Measurements from ENCODE around the gene SLC15A4.
A peak's percentile ranks its signal among the peaks of the same experiment; 100 is the strongest.
"Not testable (repeated sequence)": the region's sequence is repeated elsewhere in the genome, so short reads cannot be mapped to it uniquely, and the experiment has no call there.

The SLC15A4 gene

DNA sequence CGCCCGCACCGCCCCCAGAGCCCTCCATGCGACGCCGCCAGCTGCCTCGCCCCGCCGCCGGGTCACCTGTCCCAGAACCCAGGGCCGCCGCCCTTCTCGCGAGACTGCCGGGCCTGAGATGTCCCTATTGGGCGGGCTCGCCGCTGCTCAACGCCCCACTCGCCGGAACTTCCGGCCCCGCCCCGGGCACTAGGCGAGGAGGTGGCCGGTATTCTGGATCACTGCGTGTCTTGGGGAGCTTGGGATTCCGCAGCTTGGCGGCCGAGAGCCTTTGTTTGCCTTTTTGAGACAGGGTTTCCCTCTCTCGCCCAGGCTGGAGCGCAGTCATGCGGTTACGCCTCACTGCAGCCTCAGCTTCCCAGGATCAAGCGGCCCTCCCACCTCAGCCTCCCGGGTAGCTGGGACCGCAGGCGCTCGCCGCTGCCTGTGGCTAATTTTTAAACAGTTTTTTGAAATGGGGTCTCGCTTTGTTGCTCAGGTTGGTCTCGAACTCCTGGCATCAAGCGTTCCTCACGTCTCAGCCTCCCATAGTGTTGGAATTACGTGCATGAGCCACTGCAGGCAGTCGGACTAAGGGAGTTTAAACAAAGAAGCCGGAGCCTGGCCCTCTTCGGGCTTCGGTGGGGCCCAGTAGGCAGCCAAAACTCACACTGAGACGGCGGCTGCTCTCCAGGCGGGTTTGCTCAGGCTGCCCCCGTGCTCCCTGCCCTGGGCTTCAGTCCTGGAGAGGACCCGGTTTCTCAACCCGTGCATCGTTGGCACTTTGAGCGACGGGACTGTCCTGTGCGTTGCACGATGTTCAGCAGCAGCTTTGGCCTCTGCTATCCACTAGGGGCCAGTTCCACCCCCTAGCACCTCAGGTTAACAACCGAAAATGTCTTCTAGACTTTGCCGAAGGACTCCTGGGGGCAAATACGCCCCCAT is at the start of gene SLC15A4:
Gene SLC15A4, minus strand, starts transcription at position 43 of the 924 bp plus-strand sequence. Its CDS starts 15 bp downstream, at position 28.
- DNase-seq, result peak; percentile 92 to 93

DNA sequence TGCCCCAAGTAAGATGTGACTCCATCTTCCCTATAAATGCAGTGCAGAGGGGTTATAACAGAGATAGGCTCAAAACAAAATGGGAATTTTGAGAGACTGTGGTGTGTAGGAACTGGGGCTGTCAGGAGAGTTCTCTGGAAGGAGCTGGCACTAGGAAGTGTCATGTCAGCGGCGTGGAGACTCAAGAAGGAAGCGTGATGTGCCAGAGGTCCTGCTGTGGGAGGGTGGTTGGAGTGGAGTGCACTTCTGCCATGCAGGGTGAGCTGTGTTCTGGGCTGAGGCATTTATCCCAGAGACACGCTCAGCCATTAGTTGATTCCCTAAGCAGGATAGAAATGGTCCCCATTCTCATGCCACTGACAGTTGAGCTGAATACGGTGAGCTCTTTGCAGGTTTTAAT is 48.5 kb upstream of the SLC15A4 start:
- DNase-seq, result no peak

DNA sequence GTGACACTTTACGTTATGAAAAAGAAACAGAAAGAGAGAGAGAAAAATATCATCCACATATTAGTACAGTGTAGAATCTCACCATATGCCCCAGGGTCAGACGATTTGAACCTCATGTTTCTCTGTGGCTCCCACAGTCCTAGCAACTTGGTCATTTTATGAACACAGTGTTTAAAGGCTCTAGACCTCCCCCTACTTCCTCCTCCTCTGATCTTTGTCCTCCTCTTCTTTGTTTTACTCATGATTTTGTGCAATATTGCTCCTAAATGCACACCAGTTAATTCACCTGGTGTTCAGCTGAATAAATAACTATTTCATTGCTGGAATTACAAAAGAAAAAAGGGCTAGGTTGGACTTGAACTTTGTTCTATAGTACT is 47.7 kb upstream of the SLC15A4 start:
- DNase-seq, result no peak

DNA sequence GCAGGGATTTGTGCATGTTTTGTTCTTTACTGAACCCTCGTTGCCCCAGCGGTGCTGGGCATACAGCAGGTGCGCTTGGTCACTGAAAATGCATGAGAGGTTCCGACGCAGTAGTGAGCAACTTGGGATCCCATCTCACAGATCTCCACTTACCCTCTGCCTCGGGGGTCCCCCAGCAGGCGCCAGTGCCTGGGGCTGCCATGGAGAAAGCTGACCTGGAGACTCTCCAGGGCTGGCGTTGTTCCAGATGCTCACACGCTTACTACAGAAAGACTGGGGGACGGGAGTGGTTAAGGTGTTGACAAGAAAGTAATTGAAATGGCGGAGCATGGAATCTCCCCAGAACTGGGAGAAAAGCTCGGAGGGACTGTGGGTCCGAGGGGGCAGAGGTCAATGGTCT is 43.7 kb upstream of the SLC15A4 start:
- DNase-seq, result no peak

DNA sequence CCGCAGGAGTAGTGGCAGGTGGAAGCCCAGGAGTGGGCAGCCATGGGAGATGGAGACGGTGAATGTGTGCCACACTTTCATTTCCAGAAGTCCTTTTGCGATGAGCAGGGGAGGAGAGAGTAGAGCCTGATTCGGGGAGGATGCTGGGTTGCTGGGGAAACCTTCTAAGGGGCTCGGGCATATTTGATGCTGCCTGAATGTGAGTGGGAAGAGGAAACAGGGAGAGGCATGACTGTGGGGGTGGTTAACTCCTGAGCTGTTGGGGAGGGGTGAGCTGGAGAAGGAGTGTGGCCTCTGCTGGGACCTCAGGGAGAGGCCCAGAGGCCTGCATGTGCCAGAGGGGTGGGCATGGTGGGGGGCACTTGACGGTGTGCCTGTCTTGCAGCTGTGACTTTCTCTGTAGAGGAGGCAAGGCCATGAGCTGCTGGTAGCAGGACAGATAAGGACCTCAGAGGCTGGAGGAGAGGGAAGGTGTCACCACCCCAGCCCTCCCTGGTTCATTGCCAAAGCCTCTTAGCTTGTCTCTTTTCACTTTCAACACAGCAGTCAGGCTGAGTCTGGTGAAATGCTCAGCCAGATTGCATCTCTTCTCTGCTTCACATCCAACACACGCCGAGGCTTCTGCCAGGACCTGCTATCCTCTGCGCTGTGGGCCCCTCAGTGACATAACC is 40.9 kb upstream of the SLC15A4 start:
- DNase-seq, result no peak

DNA sequence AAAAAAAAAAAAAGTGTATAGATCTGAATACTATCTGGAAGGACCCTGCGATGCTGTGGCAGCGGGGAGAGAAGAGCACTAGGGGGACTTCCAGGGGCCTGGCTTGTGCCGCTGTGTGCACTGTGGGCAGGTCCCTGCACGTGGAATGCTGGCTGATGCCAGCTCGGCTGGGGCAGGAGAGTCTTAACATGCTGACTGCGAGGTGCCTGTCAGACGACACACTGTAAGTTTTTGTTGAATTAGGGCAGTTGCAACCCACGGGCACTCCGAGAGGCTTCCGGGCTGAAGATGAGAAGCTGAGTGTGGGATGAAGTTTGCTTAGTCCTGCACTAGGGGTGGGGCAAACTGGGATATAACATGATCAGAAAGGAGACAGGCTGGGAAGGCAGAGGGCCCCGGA is 40.2 kb upstream of the SLC15A4 start:
- DNase-seq, result no peak

DNA sequence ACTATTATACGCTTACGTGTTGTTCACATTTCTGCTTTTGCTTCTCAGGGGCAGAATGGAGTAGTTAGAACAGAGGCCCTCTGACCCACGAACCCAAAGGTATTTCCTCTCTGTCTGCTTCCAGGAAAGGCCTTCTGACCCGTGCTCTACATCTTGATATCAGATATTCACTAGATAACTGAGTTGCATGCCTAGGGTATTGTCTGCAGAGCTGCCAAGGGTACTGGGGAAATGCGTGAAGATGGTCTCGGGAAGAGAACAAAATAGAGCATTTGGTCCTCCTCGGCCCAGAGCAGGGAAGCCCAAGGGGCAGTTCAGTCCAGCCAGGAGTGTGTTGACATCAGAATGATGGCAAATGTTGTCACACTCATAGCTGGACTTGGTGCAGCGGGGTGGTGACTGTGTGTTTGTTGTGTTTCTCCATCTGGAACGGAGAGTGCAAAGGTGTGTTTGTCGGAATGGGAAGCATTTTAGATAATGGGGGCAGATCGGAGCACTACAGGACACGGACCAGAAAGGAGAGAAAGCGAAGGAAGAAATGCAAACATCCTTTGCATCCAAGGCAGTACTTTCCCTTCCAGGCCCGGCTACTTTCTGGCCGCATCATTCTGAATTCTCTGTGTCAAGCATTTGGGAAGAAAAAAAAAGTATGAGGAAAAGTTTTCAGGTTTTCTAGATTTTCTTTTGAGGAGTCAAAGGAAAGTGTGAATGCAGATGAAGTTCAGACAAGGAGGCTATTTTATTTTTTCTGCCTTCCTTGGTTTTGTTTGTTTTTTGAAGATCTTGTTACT is 37.7 kb upstream of the SLC15A4 start:
- no peak for DNase-seq

DNA sequence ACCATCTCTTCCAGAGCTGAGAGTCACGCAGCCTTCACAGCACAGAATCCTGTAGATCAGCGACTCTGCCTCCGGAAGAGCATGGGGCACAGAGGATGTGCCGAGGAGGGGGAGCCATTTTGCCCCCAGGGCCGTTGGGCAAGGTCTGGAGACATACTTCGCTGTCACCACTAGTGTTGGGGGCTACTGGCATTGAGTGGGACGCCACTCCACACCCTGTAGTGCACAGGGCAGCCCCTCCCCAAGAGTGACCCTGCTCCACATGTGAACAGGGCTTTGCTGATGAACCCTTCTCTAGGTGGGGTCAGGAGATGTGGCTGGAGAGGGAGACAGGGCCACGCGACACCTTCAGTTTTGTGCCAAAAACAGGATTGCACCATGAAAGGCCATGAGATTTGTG is 35.6 kb upstream of the SLC15A4 start:
- no peak for DNase-seq

DNA sequence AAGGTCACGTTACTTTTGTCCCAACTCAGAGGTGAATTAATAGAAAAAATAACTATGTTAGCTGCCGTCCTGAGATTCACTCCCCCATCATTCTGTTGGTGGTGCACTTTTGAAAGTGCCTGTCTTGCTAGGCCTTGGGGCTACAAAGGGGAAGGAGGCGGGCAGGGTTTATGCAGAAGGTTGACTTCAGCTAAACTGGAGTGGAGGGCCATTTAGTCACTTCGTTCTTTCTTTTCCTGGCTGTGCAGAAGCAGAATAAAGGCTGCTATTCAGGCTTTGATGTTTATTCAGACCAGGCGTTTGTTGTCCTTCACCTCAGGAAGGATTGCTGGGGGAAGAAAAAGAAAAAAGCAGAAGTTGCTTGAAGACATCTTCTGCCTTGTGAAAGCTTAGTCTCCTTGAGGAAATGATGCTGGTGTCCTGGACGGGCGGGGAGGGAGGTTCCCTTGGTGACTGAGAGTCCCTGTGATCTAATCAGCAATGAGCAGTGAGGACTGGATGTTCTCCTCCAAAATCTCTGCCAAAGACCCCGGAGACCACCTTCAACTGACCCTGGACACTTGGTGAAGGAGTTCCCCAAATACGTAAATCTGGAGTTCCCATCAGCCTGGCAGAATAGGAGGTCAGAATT is 33.5 kb upstream of the SLC15A4 start:
- DNase-seq, result no peak

DNA sequence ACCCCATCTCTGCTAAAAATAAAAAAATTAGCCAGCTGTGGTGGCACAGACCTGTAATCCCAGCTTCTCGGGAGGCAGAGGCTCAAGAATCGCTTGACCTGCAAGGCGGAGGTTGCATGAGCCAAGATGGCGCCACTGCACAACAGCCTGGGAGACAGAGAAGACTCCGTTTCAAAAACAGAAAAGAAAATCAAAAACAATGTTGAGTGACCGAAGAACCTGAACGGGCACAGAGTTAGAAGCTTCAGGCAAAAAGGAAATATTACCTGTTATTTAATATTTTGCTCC is 33.0 kb upstream of the SLC15A4 start:
- no peak for DNase-seq

DNA sequence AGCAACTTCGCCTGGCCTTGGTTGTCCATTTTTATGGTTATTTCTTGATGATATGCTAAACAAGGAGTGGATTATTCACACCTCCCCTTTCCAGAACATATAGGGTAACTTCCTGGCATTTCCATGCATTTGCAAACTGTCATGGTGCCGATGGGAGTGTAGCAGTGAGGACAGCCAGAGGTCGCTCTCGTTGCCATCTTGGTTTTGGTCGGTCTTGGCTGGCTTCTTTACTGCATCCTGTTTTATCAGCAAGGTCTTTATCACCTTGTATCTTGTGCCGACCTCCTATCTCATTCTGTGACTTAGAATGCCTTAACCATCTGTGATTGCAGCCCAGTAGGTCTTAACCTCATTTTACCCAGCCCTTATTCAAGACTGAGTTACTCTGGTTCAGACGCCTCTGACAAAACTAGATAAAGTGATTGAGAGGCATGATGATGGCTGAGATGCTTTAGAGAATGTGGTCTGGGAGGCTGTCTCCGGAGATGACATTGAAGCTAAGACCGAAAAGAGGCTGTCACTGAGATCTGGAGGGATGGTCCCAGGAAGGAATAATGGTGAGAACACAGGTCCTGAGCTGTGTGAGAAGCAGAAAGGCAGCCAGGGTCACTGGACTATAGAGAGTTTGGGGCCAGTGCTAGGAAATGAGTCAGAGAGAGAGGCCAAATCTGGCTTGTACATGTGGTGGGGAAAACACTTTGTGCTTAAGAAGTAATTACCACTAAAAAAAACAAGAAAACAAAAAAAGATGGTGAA is 32.5 kb upstream of the SLC15A4 start:
- no peak for DNase-seq

DNA sequence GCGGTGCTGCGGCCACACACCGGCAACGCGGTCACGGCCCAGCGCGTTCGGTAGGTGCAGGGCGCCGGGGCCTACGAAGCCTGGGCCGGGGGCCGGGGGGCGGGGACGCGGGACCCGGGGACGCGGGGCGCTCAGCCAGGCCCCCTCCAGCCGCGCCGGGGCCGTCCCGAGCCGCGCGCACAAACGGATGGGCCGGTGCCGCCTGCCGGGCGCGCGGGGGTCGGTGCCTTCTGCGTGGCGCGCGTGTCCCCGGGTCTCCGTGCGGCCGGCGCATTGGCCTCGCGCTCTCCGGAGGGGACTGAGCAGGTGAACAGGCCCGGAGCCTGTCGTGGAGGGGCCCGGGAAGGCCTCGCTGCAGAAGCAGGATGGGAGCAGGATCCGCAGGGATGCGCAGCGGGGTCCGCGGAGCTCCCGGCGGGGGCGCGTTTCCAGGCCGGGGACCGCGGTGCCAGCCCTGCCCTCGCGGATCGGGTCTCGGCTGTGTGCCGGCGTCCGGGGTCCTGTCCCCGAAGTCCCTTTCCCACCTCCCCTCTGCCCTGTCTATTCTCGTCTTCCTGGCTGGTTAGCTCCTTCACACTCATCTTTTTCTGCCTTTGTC is 29.9 kb upstream of the SLC15A4 start:
- DNase-seq, result no peak

DNA sequence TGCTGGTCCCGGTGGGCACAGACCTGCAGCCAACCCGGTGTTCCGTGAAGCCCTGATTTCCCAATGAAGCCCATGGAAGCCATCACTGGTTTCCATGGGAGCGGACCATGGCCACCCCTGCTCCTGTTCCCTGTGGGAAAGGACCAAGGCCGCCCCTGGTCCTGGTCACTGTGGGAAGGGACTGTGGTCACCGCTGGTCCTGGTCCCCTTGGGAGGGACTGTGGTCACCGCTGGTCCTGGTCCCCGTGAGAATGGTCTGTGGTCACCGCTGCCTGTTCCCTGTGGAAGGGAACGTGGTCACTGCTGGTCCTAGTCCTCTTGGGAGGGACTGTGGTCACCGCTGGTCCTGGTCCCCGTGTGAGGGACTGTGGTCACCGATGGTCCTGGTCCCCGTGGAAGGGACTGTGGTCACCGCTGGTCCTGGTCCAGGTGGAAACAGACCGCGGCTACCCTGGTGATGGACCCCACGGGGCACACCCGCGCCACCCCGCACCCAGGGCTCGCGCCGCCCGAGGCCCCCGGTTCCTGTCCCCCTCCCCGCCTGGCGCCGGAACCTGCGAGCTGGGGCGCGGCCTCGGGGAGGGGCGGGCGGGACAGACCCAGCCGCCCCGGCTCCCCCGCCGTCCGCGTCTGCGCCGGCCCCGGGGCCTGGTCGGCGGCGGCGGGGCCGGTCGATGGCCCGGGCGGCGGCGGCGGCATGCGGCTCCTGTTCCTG is 29.3 kb upstream of the SLC15A4 start, which contains the start of gene GLT1D1:
Gene GLT1D1, plus strand, starts transcription at position 594 of the 715 bp plus-strand sequence. Its CDS starts 104 bp downstream, at position 698.
- DNase-seq, result no peak

DNA sequence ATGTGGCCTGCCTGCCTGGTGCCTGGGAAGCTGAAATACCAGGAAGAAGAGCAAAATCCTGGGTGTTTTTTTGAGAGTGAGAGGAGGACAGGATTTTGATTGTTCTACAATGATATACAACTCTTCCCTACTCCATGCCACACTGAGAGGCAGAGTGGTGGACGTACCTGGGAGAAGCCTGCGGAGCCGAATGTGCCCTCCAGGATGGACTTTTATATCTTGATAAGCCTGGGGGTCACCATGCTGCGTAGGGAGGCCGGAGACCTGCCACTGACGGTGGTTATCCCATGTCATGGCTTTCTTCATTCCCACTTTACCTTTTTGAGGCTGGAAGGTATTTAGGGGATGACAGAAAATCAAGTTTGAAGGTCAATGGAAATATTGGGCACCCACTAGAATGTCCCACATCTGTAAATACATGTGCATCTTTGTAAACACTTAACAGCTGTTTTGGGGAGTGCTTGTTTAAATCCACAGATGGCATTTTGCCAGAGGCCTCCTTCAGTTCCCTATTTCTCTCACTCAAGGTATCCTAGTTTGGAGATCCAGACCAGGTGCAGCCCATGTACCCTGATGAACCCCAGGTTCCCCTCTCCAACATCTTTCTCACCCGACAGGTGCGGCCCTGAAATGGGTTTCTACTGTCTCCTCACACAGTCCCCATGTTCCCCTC is 28.4 kb upstream of the SLC15A4 start:
- no peak for DNase-seq

DNA sequence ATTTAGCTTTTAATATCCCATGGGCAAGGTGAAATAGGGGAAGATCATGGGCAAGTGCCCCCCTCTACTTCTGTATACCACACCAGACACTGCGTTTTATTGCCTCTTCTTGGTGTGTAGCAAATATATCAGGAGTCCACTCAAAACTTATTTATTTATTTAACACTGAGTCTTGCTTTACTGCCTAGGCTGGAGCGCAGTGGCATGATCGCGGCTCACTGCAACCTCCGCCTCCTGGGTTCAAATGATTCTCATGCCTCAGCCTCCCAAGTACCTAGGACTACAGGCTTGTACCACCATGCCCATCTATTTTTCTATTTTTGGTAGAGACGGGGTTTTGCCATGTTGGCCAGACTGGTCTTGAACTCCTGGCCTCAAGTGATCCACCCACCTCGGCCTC is 27.7 kb upstream of the SLC15A4 start:
- DNase-seq, result not testable (repeated sequence)

DNA sequence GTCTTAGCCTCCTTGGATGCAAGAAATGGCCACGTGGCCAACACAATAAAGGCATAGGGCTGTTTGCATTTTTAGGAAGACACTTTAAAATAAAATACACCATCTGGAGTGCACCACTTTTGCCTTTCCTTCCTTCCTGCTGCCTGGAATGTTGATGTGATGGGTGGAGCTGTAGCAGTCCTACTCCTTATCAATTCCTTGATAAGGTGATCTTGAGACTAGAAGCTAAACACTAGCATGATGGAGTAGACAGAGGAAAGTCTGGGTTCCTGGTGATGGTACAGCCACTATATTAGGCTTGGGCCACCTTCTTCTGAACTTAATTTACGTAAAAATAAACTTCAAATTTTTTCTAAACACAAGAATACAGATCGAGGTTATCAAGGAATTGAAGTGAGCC is 26.6 kb upstream of the SLC15A4 start:
- DNase-seq, result no peak

DNA sequence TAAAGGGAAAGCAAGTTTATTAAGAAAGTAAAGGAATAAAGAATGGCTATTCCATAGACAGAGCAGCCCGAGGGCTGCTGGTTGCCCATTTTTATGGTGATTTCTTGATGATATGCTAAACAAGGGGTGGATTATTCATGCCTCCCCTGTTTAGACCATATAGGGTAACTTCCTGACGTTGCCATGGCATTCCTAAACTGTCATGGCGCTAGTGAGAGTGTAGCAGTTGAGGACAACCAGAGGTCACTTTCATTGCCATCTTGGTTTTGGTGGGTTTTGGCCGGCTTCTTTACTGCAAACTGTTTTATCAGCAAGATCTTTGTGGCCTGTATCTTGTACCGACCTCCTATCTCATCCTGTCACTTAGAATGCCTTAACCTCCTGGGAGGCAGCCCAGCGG is 26.0 kb upstream of the SLC15A4 start:
- not testable (repeated sequence) for DNase-seq

DNA sequence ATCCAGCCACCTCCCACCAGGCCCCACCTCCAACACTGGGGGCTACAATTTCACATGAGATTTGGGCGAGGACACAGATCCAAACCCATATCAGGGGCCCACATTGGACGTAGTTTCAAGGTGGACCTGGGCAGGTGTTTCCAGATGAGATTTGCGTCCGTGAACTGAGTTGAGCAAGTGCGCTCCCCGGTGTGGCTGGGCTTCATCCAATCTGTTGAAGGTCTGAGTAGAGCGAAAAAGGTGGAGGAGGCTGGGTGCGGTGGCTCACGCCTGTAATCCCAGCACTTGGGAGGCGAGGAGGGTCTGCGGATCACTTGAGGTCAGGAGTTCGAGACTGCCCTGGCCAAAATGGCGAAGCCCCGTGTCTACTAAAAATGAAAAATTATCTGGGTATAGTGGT is 24.6 kb upstream of the SLC15A4 start:
- DNase-seq, result no peak

DNA sequence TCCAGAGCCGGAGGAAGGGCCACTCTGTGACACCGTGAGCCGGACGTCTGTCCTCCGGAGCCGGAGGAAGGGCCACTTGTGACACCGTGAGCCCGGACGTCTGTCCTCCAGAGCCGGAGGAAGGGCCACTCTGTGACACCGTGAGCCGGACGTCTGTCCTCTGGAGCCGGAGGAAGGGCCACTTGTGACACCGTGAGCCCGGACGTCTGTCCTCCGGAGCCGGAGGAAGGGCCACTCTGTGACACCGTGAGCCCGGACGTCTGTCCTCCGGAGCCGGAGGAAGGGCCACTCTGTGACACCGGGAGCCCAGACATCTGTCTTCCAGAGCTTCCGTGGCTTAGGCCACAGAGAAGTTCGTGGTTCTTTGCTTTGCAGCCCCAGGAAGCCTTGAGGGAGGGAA is 22.9 kb upstream of the SLC15A4 start:
- DNase-seq, result not testable (repeated sequence)

DNA sequence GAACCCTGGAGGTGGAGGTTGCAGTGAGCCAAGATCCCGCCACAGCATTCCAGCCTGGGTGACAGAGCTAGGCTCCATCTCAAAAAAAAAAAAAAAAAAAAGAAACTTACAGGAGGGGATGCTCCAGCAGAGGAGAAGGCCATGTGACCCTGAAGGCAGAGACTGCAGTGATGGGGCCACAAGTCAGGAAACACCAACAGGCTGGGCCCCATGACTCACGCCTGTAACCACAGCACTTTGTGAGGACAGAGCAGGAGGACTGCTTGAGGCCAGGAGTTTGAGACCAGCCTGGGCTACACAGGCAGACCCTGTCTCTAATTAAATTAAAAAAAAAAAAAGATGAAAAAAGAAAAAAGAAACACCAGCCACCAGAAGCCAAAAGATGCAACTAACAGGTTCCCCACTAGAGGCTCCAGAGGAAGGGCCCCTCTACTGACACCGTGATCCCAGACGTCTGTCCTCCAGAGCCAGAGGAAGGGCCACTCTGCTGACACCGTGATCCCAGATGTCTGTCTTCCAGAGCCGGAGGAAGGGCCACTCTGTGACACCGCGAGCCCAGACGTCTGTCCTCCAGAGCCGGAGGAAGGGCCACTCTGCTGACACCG is 20.4 kb upstream of the SLC15A4 start:
- DNase-seq, result no peak
